Epidermal melanocyte (primary cell): Measurements from ENCODE around the gene SETDB1.

ENCODE experiments used
- DNase-seq: peaks from one replicate; pipeline ENCODE4 v3.0.0; 2011; ENCODE audit warnings: low spot score; ENCODE audit not compliant: insufficient read length

Gene SETDB1

GRCh38 chr1:150974580-150975478 lies 48.7 kb downstream of the SETDB1 start, which contains the start of gene CERS2:
Gene CERS2 (minus strand): TSS chr1:150974835. CDS start chr1:150969090, 5,745 bp downstream.
- peak; percentile 75 for DNase-seq

GRCh38 chr1:150976401-150976821 lies 50.2 kb downstream of the SETDB1 start:
- no peak for DNase-seq

- DNase-seq, result peak; percentile 85
Measured at GRCh38 chr1:150976879-150977694, 50.9 kb downstream of the SETDB1 start.

- peak; percentile 93 for DNase-seq
Measured at GRCh38 chr1:150979092-150980056, 53.2 kb downstream of the SETDB1 start.

- DNase-seq, result no peak
Measured at GRCh38 chr1:150981177-150981804, 55.1 kb downstream of the SETDB1 start.

GRCh38 chr1:150981805-150982712 lies 55.9 kb downstream of the SETDB1 start, which contains the start of gene ANXA9:
Gene ANXA9 (plus strand): TSS chr1:150982292. CDS start chr1:150983106, 814 bp downstream.
- no peak for DNase-seq

GRCh38 chr1:150985179-150985825 lies 59.1 kb downstream of the SETDB1 start:
- no peak for DNase-seq

- DNase-seq, result no peak
Measured at GRCh38 chr1:150987924-150988323, 61.8 kb downstream of the SETDB1 start.

- DNase-seq, result no peak
Measured at GRCh38 chr1:150992626-150993025, 66.5 kb downstream of the SETDB1 start.

- no peak for DNase-seq
Measured at GRCh38 chr1:150994248-150994647, 68.1 kb downstream of the SETDB1 start.

GRCh38 chr1:150995460-150995859 lies 69.3 kb downstream of the SETDB1 start:
- DNase-seq, result no peak

- no peak for DNase-seq
Measured at GRCh38 chr1:150995896-150996295, 69.7 kb downstream of the SETDB1 start.

GRCh38 chr1:150997126-150997872 lies 71.1 kb downstream of the SETDB1 start:
- no peak for DNase-seq

- no peak for DNase-seq
Measured at GRCh38 chr1:150997949-150998348, 71.8 kb downstream of the SETDB1 start.

- DNase-seq, result no peak
Measured at GRCh38 chr1:150999051-150999674, 73.0 kb downstream of the SETDB1 start.

- DNase-seq, result no peak
Measured at GRCh38 chr1:150999926-151000325, 73.8 kb downstream of the SETDB1 start.

- DNase-seq, result no peak
Measured at GRCh38 chr1:151000408-151000807, 74.2 kb downstream of the SETDB1 start.

- DNase-seq, result no peak
Measured at GRCh38 chr1:151001602-151002001, 75.4 kb downstream of the SETDB1 start.
